ENCODE results near the gene ZNF256. TPM values are rescaled to one million over a fixed set of nuclear protein-coding genes. Genes with fewer than 3 reads are reported as not detected.

ZNF256 gene
- total RNA-seq: 3.6 and 4.1 TPM in 2 replicates

GRCh38 chr19:57947419-57948134 is at the start of gene ZNF256:
Gene ZNF256, minus strand, starts transcription at chr19:57947706. Its CDS starts 232 bp downstream, at chr19:57947474.

DNA sequence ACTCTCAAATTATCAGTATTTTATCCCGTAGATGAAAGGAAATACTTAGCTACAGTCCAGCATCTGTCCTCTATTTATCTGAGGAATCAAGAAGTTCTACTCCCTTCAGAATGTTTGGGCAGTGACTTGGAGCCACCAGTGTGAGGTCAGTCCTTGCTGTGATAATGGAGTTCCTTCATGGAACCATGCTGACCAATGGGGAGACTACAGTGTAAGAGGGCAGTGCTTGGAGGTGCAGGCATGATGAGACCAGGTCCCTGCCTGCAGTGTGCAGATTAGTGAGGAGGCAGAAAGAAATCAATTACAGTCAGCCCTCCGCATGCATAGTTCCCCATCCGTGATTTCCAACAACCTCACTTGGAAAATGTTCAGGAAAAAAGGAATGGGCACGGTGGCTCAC is 26.9 kb upstream of the ZNF256 start, which contains the start of gene C19orf18:
TSS of gene C19orf18 (minus strand) at position 101 of the 400 bp plus-strand sequence. CDS start 102 bp downstream, outside the sequence.

DNA sequence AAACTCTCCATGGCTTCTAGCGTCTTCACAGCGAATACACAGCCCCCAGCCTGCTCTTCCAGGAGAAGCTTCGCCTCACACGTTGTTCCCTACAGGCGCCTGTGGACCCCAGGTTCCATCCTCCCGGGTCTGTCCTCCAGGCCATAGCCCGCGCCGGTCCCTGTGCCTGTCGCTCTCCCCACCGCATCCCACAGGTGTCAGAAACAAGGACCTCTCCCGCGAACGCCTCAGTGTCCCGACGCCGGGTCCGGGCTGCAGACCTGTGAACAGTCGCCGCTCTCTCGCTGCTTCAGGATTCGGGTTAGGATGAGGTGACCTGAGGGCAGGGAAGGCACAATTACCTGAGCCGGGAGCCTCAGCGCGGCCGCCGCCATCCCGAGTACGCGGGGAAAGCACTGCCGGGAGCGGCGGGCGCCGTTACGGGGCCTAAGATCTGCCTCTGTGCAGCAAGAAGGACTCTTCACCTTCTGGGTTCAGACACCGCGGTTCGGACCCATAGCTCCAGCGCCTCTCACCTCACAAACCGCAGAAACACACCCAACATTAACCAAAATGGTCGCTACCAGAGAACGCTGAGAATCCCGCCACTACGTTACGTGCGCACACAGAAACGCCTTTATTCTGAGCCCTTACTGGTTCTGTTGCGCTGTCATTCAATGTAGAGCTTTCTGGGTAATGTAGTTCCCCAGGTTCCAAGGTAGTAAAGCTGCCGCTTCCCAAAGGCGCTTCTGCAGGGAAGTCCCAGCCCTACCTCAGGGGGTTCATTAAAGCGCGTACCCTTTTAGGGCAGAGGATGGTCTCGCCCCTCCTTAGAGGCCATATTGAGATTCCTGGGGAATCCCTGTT is 12.5 kb downstream of the ZNF256 start, which contains the start of gene ZNF418:
TSS of gene ZNF418 (minus strand) at position 583 of the 846 bp plus-strand sequence. CDS start 1,580 bp downstream, outside the sequence.

GRCh38 chr19:57916168-57916995 is 31.1 kb downstream of the ZNF256 start, which contains the start of gene ZNF417:
Gene ZNF417, minus strand, starts transcription at chr19:57916592. Its CDS starts 181 bp downstream, at chr19:57916411.

Other genes starting within 250 kb of the ZNF256 start
- 0.27 and 2.4 TPM in 2 replicates for gene ZNF154, start 238.5 kb downstream of the ZNF256 start, total RNA-seq
- 4.3 and 6.6 TPM in 2 replicates for gene ZNF671, start 220.1 kb downstream of the ZNF256 start, total RNA-seq
- gene ZNF776, start 200.9 kb downstream of the ZNF256 start, total RNA-seq: 17.5 and 18.3 TPM in 2 replicates
- 10.3 and 17.8 TPM in 2 replicates for gene ZNF586, start 178.0 kb downstream of the ZNF256 start, total RNA-seq
- gene ZNF552, start 132.8 kb downstream of the ZNF256 start, total RNA-seq: 5.4 and 5.5 TPM in 2 replicates
- 20.2 and 34.4 TPM in 2 replicates for gene ZNF587B, start 117.4 kb downstream of the ZNF256 start, total RNA-seq
- gene ZNF587, start 97.8 kb downstream of the ZNF256 start, total RNA-seq: 26.0 and 31.2 TPM in 2 replicates
- gene ZNF814, start 58.7 kb downstream of the ZNF256 start, total RNA-seq: 3.8 and 7.2 TPM in 2 replicates
- 13.1 and 16.8 TPM in 2 replicates for gene ZNF417, start 31.1 kb downstream of the ZNF256 start, total RNA-seq
- gene ZNF418, start 12.3 kb downstream of the ZNF256 start, total RNA-seq: 3.1 and 8.8 TPM in 2 replicates
- gene C19orf18, start 26.8 kb upstream of the ZNF256 start, total RNA-seq: 0.09 and 0.18 TPM in 2 replicates
- gene ZNF606, start 55.1 kb upstream of the ZNF256 start, total RNA-seq: 7.0 and 11.6 TPM in 2 replicates
- not detected in 2 replicates for gene ZSCAN1, start 86.3 kb upstream of the ZNF256 start, total RNA-seq
- gene ZNF135, start 111.6 kb upstream of the ZNF256 start, total RNA-seq: 0.18 and 1.6 TPM in 2 replicates
- gene ZSCAN18, start 150.5 kb upstream of the ZNF256 start, total RNA-seq: 3.5 and 22.2 TPM in 2 replicates
- 8.6 and 10.1 TPM in 2 replicates for gene ZNF329, start 203.1 kb upstream of the ZNF256 start, total RNA-seq
- 13.3 and 23.0 TPM in 2 replicates for gene ZNF274, start 235.4 kb upstream of the ZNF256 start, total RNA-seq

Measured in endothelial cell of coronary artery (primary cell).